RWPE1 (cell line): Measurements from ENCODE around the gene UCP3.

Source experiments
- CTCF ChIA-PET: fragments of 350-600 bp; sonication (Branson Sonifier 250); formaldehyde crosslinking; extraction: SDS; loops from one replicate; lab custom pipeline; 2021; lab: Yijun Ruan, JAX
- POLR2A ChIA-PET: fragments of 400-600 bp; formaldehyde crosslinking; extraction: SDS; loops from one replicate; lab custom pipeline; 2020; ENCODE audit warnings: antibody characterized with exemption; ENCODE audit not compliant: low non-redundant PET; lab: Yijun Ruan, JAX
- DNase-seq: peaks from one replicate; pipeline ENCODE4 v3.0.0; 2012; ENCODE audit warnings: low spot score
- H3K27ac ChIP-seq: fragments of 450-650 bp; 2 replicates; pipeline ENCODE4 v1.5.1; 2017
- TF ChIP-seq, protein P1 (sequence below): fragments of 450-650 bp; conservative IDR thresholded peaks from 2 replicates; pipeline ENCODE4 v1.5.1; 2017; ENCODE audit warnings: low read depth, mild to moderate bottlenecking

The UCP3 gene

DNA sequence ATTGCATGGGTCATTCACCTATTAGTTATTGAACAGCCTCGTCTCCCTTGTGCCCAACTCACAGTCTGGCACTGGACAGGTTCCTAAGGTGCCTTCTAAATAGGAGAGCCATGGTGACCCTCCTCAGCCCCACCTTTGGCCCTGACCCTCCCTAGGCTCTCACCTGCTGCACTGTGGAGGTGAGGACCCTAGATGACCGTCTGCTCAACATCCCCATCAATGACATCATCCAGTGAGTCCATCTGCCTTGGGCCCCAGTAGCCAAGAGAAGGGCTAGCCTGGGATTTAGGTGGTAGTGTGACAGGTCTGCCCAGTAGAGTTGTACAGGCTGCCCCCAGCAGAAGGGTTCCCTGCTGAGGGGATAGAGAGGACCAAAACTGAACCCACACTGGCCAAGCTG lies 39.8 kb downstream of the UCP3 start:
- ChIA-PET POLR2A (no interaction called here), CTCF (no interaction called here)
- no peak for DNase-seq
- H3K27ac ChIP-seq, result no peak overlapping the region
- TF ChIP-seq, protein P1, sequence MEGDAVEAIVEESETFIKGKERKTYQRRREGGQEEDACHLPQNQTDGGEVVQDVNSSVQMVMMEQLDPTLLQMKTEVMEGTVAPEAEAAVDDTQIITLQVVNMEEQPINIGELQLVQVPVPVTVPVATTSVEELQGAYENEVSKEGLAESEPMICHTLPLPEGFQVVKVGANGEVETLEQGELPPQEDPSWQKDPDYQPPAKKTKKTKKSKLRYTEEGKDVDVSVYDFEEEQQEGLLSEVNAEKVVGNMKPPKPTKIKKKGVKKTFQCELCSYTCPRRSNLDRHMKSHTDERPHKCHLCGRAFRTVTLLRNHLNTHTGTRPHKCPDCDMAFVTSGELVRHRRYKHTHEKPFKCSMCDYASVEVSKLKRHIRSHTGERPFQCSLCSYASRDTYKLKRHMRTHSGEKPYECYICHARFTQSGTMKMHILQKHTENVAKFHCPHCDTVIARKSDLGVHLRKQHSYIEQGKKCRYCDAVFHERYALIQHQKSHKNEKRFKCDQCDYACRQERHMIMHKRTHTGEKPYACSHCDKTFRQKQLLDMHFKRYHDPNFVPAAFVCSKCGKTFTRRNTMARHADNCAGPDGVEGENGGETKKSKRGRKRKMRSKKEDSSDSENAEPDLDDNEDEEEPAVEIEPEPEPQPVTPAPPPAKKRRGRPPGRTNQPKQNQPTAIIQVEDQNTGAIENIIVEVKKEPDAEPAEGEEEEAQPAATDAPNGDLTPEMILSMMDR, result no peak

DNA sequence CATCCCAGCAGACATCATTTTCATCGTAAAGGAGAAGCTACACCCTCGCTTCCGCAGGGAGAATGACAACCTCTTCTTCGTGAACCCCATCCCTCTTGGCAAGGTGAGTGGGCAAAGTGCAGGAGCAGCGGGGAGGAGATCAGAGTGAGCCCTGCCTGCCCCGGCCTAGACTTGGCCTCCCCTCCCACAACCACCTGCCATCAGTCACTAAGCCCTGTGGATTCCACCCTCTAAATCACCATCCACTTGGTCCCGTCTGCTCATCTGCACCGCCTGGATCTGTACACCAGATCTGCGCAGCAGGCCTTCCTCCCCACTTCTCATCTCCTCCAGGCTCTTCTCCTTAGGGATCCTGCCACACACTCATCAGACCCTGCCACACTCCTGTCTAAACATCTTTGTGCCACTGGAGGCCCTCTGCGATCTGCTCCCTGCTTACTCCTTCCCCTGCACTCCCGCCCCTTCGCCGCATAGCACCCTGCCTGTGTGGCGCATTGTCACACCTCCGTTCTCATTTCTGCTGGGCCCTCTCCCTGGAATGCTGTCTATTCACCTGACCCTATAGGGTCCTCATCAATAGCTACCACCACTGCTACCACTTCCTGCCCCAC lies 40.4 kb downstream of the UCP3 start:
- TF ChIP-seq, protein P1, result no peak
- DNase-seq, result no peak
- ChIA-PET POLR2A (no interaction called here), CTCF (interaction anchor here (0.6 kb wide), 1 partner anchor 50 kb away, joined by 5 read pairs; no protein-coding TSS in a partner anchor)
- H3K27ac ChIP-seq, result no peak overlapping the region

DNA sequence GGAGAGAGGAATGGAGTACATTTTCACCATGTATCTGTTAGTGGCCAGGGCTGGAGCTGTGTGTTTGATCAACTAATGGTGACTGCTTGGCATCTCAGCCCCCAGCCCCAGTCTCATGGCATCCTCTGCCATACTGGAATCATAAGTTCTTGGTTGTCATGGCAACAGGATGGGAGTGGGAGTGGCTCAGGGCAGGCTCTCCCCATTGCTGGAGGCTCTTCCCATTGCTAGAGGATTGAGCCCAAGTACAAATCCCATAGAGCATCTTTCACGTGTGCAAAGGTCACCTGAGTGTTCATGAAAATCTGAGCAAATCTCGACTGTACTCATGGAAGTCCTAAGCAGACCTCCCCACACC lies 43.1 kb downstream of the UCP3 start:
- CTCF ChIA-PET, result interaction anchor here (1.6 kb wide), 1 partner anchor 15 kb away, joined by 6 read pairs; no protein-coding TSS in a partner anchor
- DNase-seq, result no peak
- H3K27ac ChIP-seq, result no peak overlapping the region
- POLR2A ChIA-PET, result no interaction called here
- TF ChIP-seq, protein P1, result no peak

DNA sequence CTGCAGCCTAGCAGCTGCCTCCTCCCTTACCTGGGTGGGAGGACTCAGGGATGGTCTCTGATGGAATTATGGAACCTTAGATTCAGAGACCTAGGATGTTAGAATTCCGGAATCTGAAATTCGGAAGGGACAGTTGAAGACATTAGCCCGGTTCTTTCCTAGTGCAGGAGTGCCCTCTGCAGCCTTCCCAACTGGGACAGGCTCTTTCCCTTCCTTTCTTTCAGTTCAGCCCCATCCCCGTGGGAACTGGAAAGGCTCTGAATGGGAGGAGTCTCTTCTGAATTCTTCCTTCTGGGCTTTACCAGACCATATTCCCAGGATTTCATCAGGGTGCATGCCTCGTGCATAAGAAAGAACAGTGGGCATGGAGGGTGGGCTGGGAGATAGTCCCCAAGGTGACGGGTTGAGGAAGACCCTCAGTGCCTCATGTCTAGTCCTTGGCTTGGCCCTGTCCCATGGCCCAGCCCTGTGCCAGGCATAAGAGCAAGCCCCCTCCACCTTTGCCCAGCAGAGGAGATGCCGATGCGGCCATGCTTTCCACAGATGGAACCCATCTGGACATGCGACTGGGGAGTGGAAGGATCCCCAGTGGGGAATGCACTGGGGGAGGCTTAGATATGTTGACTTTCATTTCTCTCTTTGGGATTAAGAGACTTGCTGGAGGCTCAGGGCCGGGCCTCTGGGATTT lies 43.7 kb downstream of the UCP3 start:
- no peak overlapping the region for H3K27ac ChIP-seq
- no peak for DNase-seq
- TF ChIP-seq, protein P1, result no peak
- ChIA-PET CTCF (interaction anchor here (0.9 kb wide), 1 partner anchor 18 kb away, joined by 3 read pairs; no protein-coding TSS in a partner anchor), POLR2A (no interaction called here)

DNA sequence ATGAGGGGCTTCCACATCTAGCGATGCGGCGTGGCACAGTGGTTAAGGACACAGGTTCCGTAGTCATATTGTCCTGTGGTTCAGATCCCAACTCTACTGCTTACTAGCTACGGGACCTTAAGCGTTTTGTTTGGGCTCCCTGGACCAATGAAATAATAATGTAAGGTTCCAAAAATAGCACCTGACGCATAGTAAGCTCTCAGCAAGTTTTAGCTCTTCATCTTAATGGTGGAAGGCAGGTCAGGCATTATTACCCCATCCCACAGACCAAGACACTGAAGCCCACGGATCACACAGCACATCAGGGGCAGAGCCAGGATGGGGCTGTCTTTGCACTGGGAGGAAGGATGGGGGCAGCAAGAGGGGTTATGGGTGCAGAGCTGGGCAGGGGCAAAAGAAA lies 45.0 kb downstream of the UCP3 start:
- no peak for DNase-seq
- ChIA-PET CTCF (interaction anchor here (0.6 to 1.0 kb wide), 9 partner anchors 9 to 336 kb away, joined by 3 to 5 read pairs (median 4); no protein-coding TSS in a partner anchor), POLR2A (no interaction called here)
- no peak overlapping the region for H3K27ac ChIP-seq
- TF ChIP-seq, protein P1, result no peak

DNA sequence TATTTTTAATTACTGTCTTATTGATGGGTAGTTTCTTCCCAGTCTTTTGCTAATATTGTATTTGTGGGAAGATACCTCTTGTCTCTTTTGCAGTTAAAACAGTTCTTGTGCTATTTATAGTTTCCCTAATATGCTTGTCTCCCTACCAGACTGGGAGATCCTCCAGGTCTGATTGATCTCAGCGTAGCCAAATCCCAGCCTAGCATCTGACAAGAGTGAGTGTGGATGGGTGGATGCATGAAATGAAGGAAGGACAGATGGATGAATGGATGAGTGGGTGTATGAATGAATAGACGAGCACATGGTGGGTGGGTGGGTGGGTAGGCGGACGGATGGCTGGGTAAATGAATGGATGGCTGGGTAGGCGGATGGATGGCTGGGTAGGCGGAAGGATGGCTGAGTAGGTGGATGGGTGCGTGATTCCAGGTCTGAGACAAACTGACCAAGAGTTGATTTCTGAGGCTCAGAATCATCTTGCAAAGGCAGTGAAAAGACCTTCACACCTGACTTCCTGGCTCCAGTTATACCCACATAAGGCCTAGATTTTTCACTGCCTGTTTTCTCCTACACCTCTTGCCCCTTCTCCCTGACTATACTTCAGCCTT lies 46.7 kb downstream of the UCP3 start:
- CTCF ChIA-PET, result no interaction called here
- DNase-seq, result no peak
- no peak overlapping the region for H3K27ac ChIP-seq
- TF ChIP-seq, protein P1, result no peak
- POLR2A ChIA-PET, result no interaction called here
